GM23248 (cell line): ENCODE data around the gene MSH3.

ENCODE experiments used
- EZH2 ChIP-seq: fragments of 200-600 bp; sonication (generic); IDR thresholded peaks from 2 replicates; pipeline ENCODE4 v1.6.1; 2018; ENCODE audit warnings: antibody characterized with exemption, mild to moderate bottlenecking; ENCODE audit not compliant: insufficient read depth, poor library complexity, severe bottlenecking
- EZH2phosphoT487 ChIP-seq: fragments of 200-600 bp; sonication (generic); IDR thresholded peaks from 2 replicates; pipeline ENCODE4 v1.6.1; 2018; ENCODE audit warnings: antibody characterized with exemption, moderate library complexity, mild to moderate bottlenecking, low read depth; ENCODE audit not compliant: insufficient read depth

DNA sequence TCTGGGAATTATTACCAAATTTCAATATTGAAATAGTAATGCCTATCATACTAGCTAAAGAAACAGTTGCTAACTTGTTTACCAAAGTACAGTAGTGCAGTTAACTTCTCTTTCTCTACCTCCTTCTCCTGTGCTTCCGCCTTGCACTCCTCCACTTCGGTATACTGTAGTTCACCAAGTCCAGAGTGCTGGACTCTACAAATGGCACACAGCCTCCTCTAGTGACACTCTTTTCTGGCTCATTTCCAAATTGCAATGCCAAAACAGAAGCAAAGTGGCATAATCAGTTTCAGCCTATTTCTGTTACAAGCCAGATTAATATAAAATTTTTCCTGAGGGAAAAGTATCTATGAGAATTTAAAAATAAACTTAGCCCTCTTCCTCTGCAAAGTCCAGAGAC is 219.7 kb downstream of the MSH3 start:
- no peak for TF ChIP-seq EZH2phosphoT487
- no peak for TF ChIP-seq EZH2
